Stimulated activated CD4-positive, alpha-beta T cell treated with anti-CD3 and anti-CD28 coated beads, Interleukin-1b, Interleukin-23, amount 100 ng/mL, for 24 hours (primary cell): ENCODE results near the gene CDH23.

Experiments
- DNase-seq, 4 experiments: peaks; one replicate each; pipeline ENCODE4 v3.0.0-alpha.2; 2020; ENCODE audit warnings: low read depth in 4 of 4, low spot score in 1 of 4

The CDH23 gene

GRCh38 chr10:71555724-71556119, 159.0 kb downstream of the CDH23 start:
- DNase-seq = no peak

- DNase-seq = no peak
Measured at GRCh38 chr10:71558991-71559390, 162.3 kb downstream of the CDH23 start.

GRCh38 chr10:71561003-71561574, 164.4 kb downstream of the CDH23 start:
- DNase-seq = no peak

GRCh38 chr10:71562181-71562580, 165.5 kb downstream of the CDH23 start:
- no peak for DNase-seq

GRCh38 chr10:71562904-71563303, 166.2 kb downstream of the CDH23 start:
- no peak for DNase-seq

GRCh38 chr10:71564194-71564820, 167.6 kb downstream of the CDH23 start:
- no peak for DNase-seq

GRCh38 chr10:71565284-71566000, 168.7 kb downstream of the CDH23 start:
- DNase-seq = no peak

GRCh38 chr10:71567006-71567405, 170.3 kb downstream of the CDH23 start:
- no peak for DNase-seq

GRCh38 chr10:71568896-71569492, 172.3 kb downstream of the CDH23 start:
- DNase-seq = no peak

- peak; percentile 64 to 79 (median 68) for DNase-seq
Measured at GRCh38 chr10:71569775-71570588, 173.3 kb downstream of the CDH23 start.

- DNase-seq = no peak
Measured at GRCh38 chr10:71571460-71572175, 174.9 kb downstream of the CDH23 start.

- DNase-seq = no peak
Measured at GRCh38 chr10:71572962-71573361, 176.2 kb downstream of the CDH23 start.

- DNase-seq = no peak
Measured at GRCh38 chr10:71573562-71574518, 177.1 kb downstream of the CDH23 start.

GRCh38 chr10:71575451-71575850, 178.7 kb downstream of the CDH23 start:
- no peak for DNase-seq

GRCh38 chr10:71575934-71576801, 179.4 kb downstream of the CDH23 start:
- DNase-seq = no peak

GRCh38 chr10:71576842-71577241, 180.1 kb downstream of the CDH23 start:
- DNase-seq = no peak

- DNase-seq = no peak
Measured at GRCh38 chr10:71577345-71577744, 180.6 kb downstream of the CDH23 start.

- no peak for DNase-seq
Measured at GRCh38 chr10:71578069-71578468, 181.3 kb downstream of the CDH23 start.

- DNase-seq = no peak
Measured at GRCh38 chr10:71579668-71580067, 182.9 kb downstream of the CDH23 start.
